HG03103 (cell line): ENCODE results near the gene CCNE1.

ENCODE experiments used
- ATAC-seq: cut with Tn5 transposase; IDR thresholded peaks from one replicate; pipeline ENCODE4 v1.9.1; 2021; ENCODE audit warnings: low read depth; ENCODE audit not compliant: unreplicated experiment

CCNE1 gene

DNA sequence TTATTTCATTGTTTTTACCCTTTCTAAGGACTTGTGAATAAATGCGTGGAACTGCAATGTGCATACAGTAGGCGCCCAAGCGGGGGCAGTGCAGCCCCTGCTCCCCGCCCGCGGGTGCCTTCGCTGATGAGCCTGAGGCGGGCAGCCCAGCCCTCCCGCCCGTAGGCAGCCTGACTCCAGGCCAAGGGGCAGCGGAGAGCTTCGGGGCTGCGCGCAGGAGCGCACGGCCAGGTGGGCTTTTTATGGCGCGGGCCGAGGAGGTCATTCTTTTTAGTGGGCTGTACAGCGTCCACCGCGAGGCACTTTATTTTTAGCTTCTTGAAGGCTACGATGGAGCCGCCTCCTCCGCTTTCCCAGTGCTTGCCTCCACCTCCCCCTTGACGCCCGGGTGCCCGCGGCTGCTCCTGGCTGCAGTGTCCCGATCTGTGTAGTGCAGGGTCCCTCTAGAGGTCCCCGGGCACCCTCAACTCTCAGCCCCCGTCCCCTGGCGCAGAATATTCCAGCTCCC is 60.5 kb downstream of the CCNE1 start:
- no peak for ATAC-seq

GRCh38 chr19:29873024-29873800 is 61.4 kb downstream of the CCNE1 start:
- no peak for ATAC-seq
